Activated B cell treated with CpG ODN at 0.5 μM for 24 hours (primary cell): Measurements from ENCODE around the gene CRTC3. TPM values are rescaled to one million over a fixed set of nuclear protein-coding genes. Genes with fewer than 3 reads are reported as not detected.

ENCODE experiments used
- ATAC-seq: fragments of 200-7000 bp; cut with Tn5 transposase; one replicate; pipeline ENCODE4 v1.10.0; 2021; ENCODE audit warnings: low read depth, mild to moderate bottlenecking, moderate library complexity
- CTCF ChIA-PET: fragments of 350-600 bp; sonication (Branson Sonifier 250); formaldehyde crosslinking; loops from one replicate; lab custom pipeline; 2021; ENCODE audit warnings: antibody characterized with exemption; lab: Charles Lee
- POLR2A ChIA-PET: fragments of 350-600 bp; sonication (Branson Sonifier 250); formaldehyde crosslinking; loops from one replicate; lab custom pipeline; 2021; ENCODE audit warnings: antibody characterized with exemption; lab: Charles Lee
- DNase-seq: peaks from one replicate; pipeline ENCODE4 v3.0.0; 2022
- H3K27ac Mint-ChIP-seq: one replicate; pipeline ENCODE4 v1.8.0; 2020; ENCODE audit warnings: mixed read lengths
- H3K27me3 Mint-ChIP-seq: one replicate; pipeline ENCODE4 v1.8.0; 2021; ENCODE audit warnings: mixed read lengths
- H3K36me3 Mint-ChIP-seq: one replicate; pipeline ENCODE4 v1.8.0; 2021; ENCODE audit warnings: low read depth, mixed read lengths
- H3K4me1 Mint-ChIP-seq: one replicate; pipeline ENCODE4 v1.8.0; 2021; ENCODE audit warnings: mixed read lengths
- H3K4me3 Mint-ChIP-seq: one replicate; pipeline ENCODE4 v1.8.0; 2020; ENCODE audit warnings: mild to moderate bottlenecking, mixed read lengths
- H3K9me3 Mint-ChIP-seq: one replicate; pipeline ENCODE4 v1.8.0; 2020; ENCODE audit warnings: mixed read lengths
- intact Hi-C: fragments of 100-400 bp; cut with micrococcal nuclease; formaldehyde crosslinking; loops from one replicate; pipeline ENCODE4 v1.15.1; 2024
- total RNA-seq: library from RNA; stranded (reverse); gene quantifications from 2 replicates; pipeline ENCODE4 v1.2.3, GENCODE V29; 2022
- TF ChIP-seq, protein P1 (sequence below): fragments of 200-600 bp; IDR thresholded peaks from one replicate; pipeline ENCODE4 v1.8.0; 2022; ENCODE audit warnings: antibody characterized with exemption, mild to moderate bottlenecking

The CRTC3 gene
- total RNA-seq, 1 donor from 2014 or later: 65.0 TPM

DNA sequence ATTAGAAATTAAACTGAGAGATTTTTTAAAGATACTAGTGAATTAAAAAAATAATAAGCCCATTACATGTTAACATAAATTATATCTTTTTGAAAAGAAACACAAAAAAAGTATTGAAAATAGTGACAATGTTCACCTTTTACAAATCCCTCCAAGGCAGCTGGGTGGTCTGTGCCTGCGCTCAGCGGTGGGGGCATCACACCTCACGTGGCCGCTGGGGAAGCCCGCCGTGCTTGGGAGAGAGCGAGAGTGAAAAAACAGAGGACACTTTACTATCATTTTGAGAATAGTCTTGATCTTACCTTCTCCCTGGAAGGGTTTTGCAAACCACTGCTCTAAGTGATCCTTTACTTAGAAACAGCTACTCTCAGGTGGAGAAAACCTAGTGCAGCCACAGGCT lies 76.9 kb downstream of the CRTC3 start:
- no peak overlapping the region for H3K27ac Mint-ChIP-seq
- DNase-seq: no peak
- no peaks in the 10 kb centered on the region for H3K27me3 Mint-ChIP-seq
- H3K36me3 Mint-ChIP-seq: peaks cover 57% of the 10 kb centered on the region
- TF ChIP-seq, protein P1, sequence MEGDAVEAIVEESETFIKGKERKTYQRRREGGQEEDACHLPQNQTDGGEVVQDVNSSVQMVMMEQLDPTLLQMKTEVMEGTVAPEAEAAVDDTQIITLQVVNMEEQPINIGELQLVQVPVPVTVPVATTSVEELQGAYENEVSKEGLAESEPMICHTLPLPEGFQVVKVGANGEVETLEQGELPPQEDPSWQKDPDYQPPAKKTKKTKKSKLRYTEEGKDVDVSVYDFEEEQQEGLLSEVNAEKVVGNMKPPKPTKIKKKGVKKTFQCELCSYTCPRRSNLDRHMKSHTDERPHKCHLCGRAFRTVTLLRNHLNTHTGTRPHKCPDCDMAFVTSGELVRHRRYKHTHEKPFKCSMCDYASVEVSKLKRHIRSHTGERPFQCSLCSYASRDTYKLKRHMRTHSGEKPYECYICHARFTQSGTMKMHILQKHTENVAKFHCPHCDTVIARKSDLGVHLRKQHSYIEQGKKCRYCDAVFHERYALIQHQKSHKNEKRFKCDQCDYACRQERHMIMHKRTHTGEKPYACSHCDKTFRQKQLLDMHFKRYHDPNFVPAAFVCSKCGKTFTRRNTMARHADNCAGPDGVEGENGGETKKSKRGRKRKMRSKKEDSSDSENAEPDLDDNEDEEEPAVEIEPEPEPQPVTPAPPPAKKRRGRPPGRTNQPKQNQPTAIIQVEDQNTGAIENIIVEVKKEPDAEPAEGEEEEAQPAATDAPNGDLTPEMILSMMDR: no peak
- no peak overlapping the region for H3K4me3 Mint-ChIP-seq
- ChIA-PET POLR2A (no interaction called here), CTCF (no interaction called here)
- peaks cover 12% of the 10 kb centered on the region for H3K4me1 Mint-ChIP-seq
- intact Hi-C loops: no loop called here
- ATAC-seq: no peak
- H3K9me3 Mint-ChIP-seq: no peaks in the 10 kb centered on the region

DNA sequence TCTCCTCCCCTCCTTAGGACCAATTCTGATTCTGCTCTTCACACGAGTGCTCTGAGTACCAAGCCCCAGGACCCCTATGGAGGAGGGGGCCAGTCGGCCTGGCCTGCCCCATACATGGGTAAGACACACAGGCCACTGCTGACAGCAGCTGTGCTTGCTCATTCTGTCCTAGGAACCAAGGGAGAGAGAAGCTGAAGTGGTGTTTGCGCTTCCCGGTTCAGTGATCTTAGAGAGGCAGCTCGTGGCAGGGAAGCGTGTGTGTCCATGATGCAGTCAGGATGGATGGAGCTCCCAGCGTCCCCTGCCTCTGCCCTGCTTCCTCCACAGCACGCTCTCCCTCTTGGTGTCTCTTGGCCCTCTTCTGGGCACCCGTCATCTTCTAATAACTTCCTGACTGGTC lies 77.6 kb downstream of the CRTC3 start:
- Mint-ChIP-seq H3K9me3 (no peaks in the 10 kb centered on the region), H3K4me1 (peaks cover 12% of the 10 kb centered on the region), H3K4me3 (no peak overlapping the region), H3K36me3 (peaks cover 61% of the 10 kb centered on the region), H3K27me3 (no peaks in the 10 kb centered on the region), H3K27ac (no peak overlapping the region)
- CTCF ChIA-PET: no interaction called here
- no peak for ATAC-seq
- POLR2A ChIA-PET: no interaction called here
- intact Hi-C loops: no loop called here
- TF ChIP-seq, protein P1: no peak
- no peak for DNase-seq

DNA sequence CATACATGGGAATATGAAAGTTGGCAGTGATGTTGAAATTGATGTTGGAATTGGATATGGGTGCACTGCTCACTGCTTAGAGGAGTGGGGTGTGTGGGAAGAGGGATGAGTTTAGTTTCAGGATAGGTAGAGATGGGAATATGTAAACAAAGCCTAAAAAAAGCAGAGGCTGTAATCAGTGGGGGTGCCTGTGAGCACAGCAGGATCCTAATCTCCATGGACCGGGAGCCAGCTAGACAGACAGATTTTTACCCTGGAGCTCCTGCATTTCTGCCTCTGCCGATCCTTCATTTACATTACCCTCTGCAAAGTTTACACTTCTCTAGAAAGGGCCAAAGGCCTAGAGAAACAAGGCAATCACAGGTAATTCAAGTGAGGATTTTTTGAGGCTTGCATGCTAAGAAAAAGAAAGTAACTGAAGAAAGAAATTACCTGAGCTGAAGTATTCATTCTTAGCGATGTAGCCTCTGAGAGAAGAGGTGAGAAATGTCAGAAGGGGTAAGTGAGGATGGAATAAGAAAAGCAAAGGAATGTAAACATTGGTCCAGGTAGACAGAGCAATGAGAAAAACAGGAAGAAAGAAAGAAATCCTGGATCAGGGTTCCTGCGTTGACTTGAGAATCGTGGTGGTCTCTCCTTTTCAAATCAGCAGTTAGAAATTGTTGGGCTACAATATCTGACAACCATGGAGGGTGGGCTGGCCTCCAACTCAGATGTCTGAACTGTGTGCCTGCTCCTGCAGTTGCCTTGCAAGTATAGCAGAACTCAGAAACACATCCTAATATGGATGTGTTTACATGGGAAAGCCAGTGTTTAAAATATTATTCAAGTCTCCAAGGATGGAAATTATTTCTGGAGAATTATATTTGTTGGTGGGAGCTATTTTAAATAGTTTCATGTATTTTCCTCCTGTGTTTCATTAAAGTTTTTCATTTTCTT lies 79.8 kb downstream of the CRTC3 start:
- no peaks in the 10 kb centered on the region for H3K9me3 Mint-ChIP-seq
- DNase-seq (no peak), ATAC-seq (no peak)
- ChIA-PET CTCF (no interaction called here), POLR2A (no interaction called here)
- H3K27me3 Mint-ChIP-seq: no peaks in the 10 kb centered on the region
- no peak overlapping the region for H3K4me3 Mint-ChIP-seq
- TF ChIP-seq, protein P1: no peak
- no peak overlapping the region for H3K27ac Mint-ChIP-seq
- peaks cover 71% of the 10 kb centered on the region for H3K36me3 Mint-ChIP-seq
- intact Hi-C loops: loop anchor here (10.0 kb wide), 1 partner anchor 185 kb away; no protein-coding TSS in a partner anchor
- peaks cover 6% of the 10 kb centered on the region for H3K4me1 Mint-ChIP-seq

DNA sequence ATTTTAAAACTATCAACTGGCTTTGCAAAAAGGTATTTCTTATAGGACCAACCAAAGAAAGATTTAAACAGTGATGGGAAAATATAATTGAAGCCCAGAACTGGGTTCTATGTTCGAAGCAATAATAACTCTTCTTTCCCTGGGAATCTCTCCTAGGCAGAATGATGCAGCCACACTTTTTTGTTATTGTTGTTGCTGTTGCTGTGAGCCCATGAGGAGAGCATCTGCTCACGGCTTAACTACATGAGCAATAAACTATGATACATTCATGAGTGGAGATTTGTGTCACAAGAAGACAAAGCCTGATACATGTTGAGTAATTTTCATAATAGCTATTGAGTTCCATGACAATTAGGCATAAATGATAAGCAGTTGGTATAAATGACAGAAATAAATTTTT lies 80.5 kb downstream of the CRTC3 start:
- POLR2A ChIA-PET: no interaction called here
- no peak overlapping the region for H3K4me3 Mint-ChIP-seq
- intact Hi-C loops: loop anchor here (10.0 kb wide), 1 partner anchor 185 kb away; no protein-coding TSS in a partner anchor
- TF ChIP-seq, protein P1: no peak
- ATAC-seq (no peak), DNase-seq (no peak)
- no peaks in the 10 kb centered on the region for H3K27me3 Mint-ChIP-seq
- no peak overlapping the region for H3K27ac Mint-ChIP-seq
- peaks cover 71% of the 10 kb centered on the region for H3K36me3 Mint-ChIP-seq
- H3K9me3 Mint-ChIP-seq: no peaks in the 10 kb centered on the region
- H3K4me1 Mint-ChIP-seq: peaks cover 6% of the 10 kb centered on the region
- CTCF ChIA-PET: no interaction called here

DNA sequence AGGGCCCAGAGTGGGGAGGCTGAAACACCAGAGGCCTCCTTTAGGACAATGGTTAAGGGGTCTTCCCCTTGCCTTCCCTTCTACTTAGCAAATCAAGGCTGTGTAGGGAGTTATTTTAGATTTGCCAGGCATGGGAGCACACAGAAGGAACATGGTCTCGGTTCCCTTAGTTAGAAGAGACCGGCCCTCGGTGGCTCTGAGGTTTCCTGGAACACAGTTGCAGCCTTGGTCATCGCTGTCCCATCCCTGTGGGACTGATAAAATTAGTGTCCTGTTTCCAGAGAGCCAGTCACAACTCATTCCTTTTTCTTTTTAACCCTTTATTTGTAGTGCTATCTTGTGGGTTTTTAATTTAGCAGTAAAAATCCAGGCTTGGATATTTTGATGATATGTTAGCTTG lies 81.4 kb downstream of the CRTC3 start:
- intact Hi-C loops: loop anchor here (10.0 kb wide), 1 partner anchor 186 kb away; no protein-coding TSS in a partner anchor
- peaks cover 68% of the 10 kb centered on the region for H3K36me3 Mint-ChIP-seq
- no peak for DNase-seq
- H3K4me1 Mint-ChIP-seq: peaks cover 6% of the 10 kb centered on the region
- ChIA-PET POLR2A (interaction anchor here (0.6 kb wide), 1 partner anchor 61 kb away, joined by 3 read pairs; no protein-coding TSS in a partner anchor), CTCF (no interaction called here)
- H3K27me3 Mint-ChIP-seq: no peaks in the 10 kb centered on the region
- H3K27ac Mint-ChIP-seq: no peak overlapping the region
- TF ChIP-seq, protein P1: no peak
- ATAC-seq: no peak
- no peaks in the 10 kb centered on the region for H3K9me3 Mint-ChIP-seq
- H3K4me3 Mint-ChIP-seq: no peak overlapping the region
